ENCODE measurements around the gene TRPM3. TPM values are rescaled to one million over a fixed set of nuclear protein-coding genes. Genes with fewer than 3 reads are reported as not detected.

Gene TRPM3
- total and polyA plus RNA-seq, 4 donors = 0.07 to 0.89 (median 0.67) TPM

DNA sequence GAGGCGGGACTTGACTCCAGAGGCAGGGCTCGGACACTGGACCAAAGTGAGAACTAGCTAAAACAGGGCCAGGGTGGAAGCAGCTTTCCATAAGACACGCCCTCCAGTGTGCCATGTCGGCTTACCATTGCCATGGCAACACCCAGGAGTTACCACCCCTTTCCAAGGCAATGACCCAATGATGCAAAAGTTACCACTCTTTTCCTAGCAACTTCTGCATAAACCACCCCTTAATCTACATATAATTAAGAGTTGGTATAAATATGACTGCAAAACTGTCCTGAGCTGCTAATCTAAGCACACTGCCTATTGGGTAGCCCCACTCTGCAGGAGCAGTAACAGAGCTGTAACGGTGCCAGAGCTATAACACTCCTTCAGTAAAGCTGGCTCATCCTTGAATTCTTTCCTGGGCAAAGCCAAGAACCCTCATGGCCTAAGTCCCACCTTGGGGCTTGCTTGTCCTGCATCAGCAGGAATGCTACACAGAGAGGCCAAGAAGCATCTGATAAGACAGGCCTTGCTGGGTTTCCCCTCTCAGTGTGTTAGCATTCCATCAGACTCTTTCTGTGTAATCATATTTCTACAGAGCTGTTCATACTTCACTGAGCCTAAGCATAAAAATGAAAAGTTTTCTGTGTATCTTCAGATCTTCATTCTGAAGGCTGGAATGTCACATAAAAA, 444.2 kb downstream of the TRPM3 start:
- Histone ChIP-seq H3K27ac (ENCODE audit: low read depth in 1 of 2, low read length in 2 of 2) (no peak overlapping the region), H3K4me3 (ENCODE audit: low read depth in 1 of 3, low read length in 3 of 3) (no peak overlapping the region), H3K4me1 (ENCODE audit: control insufficient read depth in 4 of 4, insufficient read depth in 4 of 4, low read length in 3 of 4) (no peaks in the 10 kb centered on the region), H3K9ac (ENCODE audit: low read depth in 1 of 2, low read length in 2 of 2) (no peak overlapping the region), H3K9me3 (ENCODE audit: control insufficient read depth in 4 of 4, low read length in 3 of 4) (no peaks in the 10 kb centered on the region), H3K36me3 (ENCODE audit: control insufficient read depth in 4 of 4, insufficient read depth in 3 of 4, low read depth in 1 of 4, low read length in 3 of 4) (no peaks in the 10 kb centered on the region), H3K27me3 (ENCODE audit: control insufficient read depth in 4 of 4, insufficient read depth in 4 of 4, low read length in 3 of 4) (no peaks in the 10 kb centered on the region)
- 92% methylated on average over 5 of the region's 5 CpGs for WGBS
- TF ChIP-seq, protein P1, sequence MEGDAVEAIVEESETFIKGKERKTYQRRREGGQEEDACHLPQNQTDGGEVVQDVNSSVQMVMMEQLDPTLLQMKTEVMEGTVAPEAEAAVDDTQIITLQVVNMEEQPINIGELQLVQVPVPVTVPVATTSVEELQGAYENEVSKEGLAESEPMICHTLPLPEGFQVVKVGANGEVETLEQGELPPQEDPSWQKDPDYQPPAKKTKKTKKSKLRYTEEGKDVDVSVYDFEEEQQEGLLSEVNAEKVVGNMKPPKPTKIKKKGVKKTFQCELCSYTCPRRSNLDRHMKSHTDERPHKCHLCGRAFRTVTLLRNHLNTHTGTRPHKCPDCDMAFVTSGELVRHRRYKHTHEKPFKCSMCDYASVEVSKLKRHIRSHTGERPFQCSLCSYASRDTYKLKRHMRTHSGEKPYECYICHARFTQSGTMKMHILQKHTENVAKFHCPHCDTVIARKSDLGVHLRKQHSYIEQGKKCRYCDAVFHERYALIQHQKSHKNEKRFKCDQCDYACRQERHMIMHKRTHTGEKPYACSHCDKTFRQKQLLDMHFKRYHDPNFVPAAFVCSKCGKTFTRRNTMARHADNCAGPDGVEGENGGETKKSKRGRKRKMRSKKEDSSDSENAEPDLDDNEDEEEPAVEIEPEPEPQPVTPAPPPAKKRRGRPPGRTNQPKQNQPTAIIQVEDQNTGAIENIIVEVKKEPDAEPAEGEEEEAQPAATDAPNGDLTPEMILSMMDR (IDR thresholded peaks at IDR 0.05; ENCODE audit: low read depth, low read length, missing input control) = no peak
- TF ChIP-seq YY1 (IDR thresholded peaks at IDR 0.05) = no peak
- no peak for TF ChIP-seq SP1 (IDR thresholded peaks at IDR 0.05)
- TF ChIP-seq JUND (IDR thresholded peaks at IDR 0.05) = no peak
- TF ChIP-seq TAF1 (conservative IDR thresholded peaks at IDR 0.05) = no peak
- TF ChIP-seq GABPA (IDR thresholded peaks at IDR 0.05 in 1 of 2, conservative IDR thresholded peaks at IDR 0.05 in 1 of 2) = no peak
- TF ChIP-seq, protein P2, sequence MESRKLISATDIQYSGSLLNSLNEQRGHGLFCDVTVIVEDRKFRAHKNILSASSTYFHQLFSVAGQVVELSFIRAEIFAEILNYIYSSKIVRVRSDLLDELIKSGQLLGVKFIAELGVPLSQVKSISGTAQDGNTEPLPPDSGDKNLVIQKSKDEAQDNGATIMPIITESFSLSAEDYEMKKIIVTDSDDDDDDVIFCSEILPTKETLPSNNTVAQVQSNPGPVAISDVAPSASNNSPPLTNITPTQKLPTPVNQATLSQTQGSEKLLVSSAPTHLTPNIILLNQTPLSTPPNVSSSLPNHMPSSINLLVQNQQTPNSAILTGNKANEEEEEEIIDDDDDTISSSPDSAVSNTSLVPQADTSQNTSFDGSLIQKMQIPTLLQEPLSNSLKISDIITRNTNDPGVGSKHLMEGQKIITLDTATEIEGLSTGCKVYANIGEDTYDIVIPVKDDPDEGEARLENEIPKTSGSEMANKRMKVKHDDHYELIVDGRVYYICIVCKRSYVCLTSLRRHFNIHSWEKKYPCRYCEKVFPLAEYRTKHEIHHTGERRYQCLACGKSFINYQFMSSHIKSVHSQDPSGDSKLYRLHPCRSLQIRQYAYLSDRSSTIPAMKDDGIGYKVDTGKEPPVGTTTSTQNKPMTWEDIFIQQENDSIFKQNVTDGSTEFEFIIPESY (IDR thresholded peaks at IDR 0.05) = no peak
- TF ChIP-seq FOXA1 (IDR thresholded peaks at IDR 0.05) = no peak
- DNase-seq (ENCODE audit: low spot score) = no peak

DNA sequence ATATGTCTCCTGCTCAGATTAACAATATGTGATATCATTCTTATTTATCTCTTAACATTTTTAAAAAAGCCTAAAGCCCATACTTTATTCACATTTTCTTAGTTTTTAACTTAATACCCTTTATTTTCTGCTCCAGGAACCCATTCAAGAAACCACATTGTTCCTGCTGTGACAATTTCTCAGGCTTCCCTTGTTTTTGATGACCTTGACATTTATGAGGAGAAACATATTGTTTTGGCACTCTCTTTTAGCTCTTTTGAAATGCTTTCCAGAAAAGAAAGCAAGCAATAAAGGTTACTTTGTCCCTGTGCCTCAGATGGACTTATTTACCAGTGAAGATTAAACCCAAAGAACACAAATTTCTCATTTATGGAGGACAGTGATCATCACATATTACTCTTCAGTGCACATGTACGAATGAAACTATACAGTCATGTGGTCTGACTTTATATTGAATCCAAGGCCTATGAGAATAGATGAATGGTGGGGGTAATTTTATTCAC, 445.5 kb downstream of the TRPM3 start:
- DNase-seq (ENCODE audit: low spot score) = no peak
- TF ChIP-seq, protein P3, sequence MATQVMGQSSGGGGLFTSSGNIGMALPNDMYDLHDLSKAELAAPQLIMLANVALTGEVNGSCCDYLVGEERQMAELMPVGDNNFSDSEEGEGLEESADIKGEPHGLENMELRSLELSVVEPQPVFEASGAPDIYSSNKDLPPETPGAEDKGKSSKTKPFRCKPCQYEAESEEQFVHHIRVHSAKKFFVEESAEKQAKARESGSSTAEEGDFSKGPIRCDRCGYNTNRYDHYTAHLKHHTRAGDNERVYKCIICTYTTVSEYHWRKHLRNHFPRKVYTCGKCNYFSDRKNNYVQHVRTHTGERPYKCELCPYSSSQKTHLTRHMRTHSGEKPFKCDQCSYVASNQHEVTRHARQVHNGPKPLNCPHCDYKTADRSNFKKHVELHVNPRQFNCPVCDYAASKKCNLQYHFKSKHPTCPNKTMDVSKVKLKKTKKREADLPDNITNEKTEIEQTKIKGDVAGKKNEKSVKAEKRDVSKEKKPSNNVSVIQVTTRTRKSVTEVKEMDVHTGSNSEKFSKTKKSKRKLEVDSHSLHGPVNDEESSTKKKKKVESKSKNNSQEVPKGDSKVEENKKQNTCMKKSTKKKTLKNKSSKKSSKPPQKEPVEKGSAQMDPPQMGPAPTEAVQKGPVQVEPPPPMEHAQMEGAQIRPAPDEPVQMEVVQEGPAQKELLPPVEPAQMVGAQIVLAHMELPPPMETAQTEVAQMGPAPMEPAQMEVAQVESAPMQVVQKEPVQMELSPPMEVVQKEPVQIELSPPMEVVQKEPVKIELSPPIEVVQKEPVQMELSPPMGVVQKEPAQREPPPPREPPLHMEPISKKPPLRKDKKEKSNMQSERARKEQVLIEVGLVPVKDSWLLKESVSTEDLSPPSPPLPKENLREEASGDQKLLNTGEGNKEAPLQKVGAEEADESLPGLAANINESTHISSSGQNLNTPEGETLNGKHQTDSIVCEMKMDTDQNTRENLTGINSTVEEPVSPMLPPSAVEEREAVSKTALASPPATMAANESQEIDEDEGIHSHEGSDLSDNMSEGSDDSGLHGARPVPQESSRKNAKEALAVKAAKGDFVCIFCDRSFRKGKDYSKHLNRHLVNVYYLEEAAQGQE (IDR thresholded peaks at IDR 0.05) = no peak
- TF ChIP-seq, protein P1 (IDR thresholded peaks at IDR 0.05; ENCODE audit: low read depth, low read length, missing input control) = no peak
- TF ChIP-seq GABPA (IDR thresholded peaks at IDR 0.05 in 1 of 2, conservative IDR thresholded peaks at IDR 0.05 in 1 of 2) (no peak), TAF1 (conservative IDR thresholded peaks at IDR 0.05) (no peak)
- 95% methylated on average over 1 of the region's 1 CpG for WGBS
- Histone ChIP-seq H3K9ac (ENCODE audit: low read depth in 1 of 2, low read length in 2 of 2) (no peak overlapping the region), H3K9me3 (ENCODE audit: control insufficient read depth in 4 of 4, low read length in 3 of 4) (no peaks in the 10 kb centered on the region), H3K4me1 (ENCODE audit: control insufficient read depth in 4 of 4, insufficient read depth in 4 of 4, low read length in 3 of 4) (no peaks in the 10 kb centered on the region), H3K36me3 (ENCODE audit: control insufficient read depth in 4 of 4, insufficient read depth in 3 of 4, low read depth in 1 of 4, low read length in 3 of 4) (no peaks in the 10 kb centered on the region), H3K27ac (ENCODE audit: low read depth in 1 of 2, low read length in 2 of 2) (no peak overlapping the region), H3K27me3 (ENCODE audit: control insufficient read depth in 4 of 4, insufficient read depth in 4 of 4, low read length in 3 of 4) (no peaks in the 10 kb centered on the region), H3K4me3 (ENCODE audit: low read depth in 1 of 3, low read length in 3 of 3) (no peak overlapping the region)

All from liver (tissue), 9 donors.